Psoas muscle (tissue), 8 donors: ENCODE data around the gene NSD2. TPM values are rescaled to one million over a fixed set of nuclear protein-coding genes. Genes with fewer than 3 reads are reported as not detected.

Experiments
- ATAC-seq, 4 donors: fragments of 200-7000 bp; cut with Tn5 transposase; one replicate each; pipeline ENCODE4 v1.9.1; 2020; ENCODE audit warnings: moderate library complexity in 3 of 4, mild to moderate bottlenecking in 2 of 4
- DNase-seq, 2 donors: peaks; one replicate each; pipeline ENCODE4 v3.0.0-alpha.2; 2020
- H3K27ac ChIP-seq: fragments of 200-600 bp; one replicate; pipeline ENCODE4 v1.8.0; 2022
- H3K27me3 ChIP-seq, 3 donors: fragments of 200-600 bp in 1 of 3; one replicate each; pipeline versions ENCODE4 v1.6.1 to v1.8.0; 2013 to 2022; ENCODE audit warnings: low read length in 2 of 3, mild to moderate bottlenecking in 2 of 3, moderate library complexity in 1 of 3; ENCODE audit not compliant: insufficient read depth in 3 of 3
- H3K36me3 ChIP-seq, 2 donors: fragments of 200-600 bp in 1 of 2; one replicate each; pipeline versions ENCODE4 v1.6.1 to v1.8.0; 2013 to 2022; ENCODE audit warnings: low read depth in 1 of 2, mild to moderate bottlenecking in 1 of 2, moderate library complexity in 1 of 2; ENCODE audit not compliant: insufficient read depth in 1 of 2
- H3K4me1 ChIP-seq: fragments of 200-600 bp; one replicate; pipeline ENCODE4 v1.8.0; 2022
- H3K4me3 ChIP-seq: fragments of 200-600 bp; one replicate; pipeline ENCODE4 v1.8.0; 2022; ENCODE audit warnings: mild to moderate bottlenecking
- H3K9me3 ChIP-seq: fragments of 200-600 bp; one replicate; pipeline ENCODE4 v1.8.0; 2022
- CTCF ChIP-seq: fragments of 200-600 bp; IDR thresholded peaks from one replicate; pipeline ENCODE4 v1.8.0; 2022; ENCODE audit warnings: antibody characterized with exemption
- WGBS, 3 donors: extraction: QIAGEN DNeasy Blood & Tissue Kit; methylation state at CpG; one replicate each; pipeline versions ENCODE4 v1.1.6 to v1.1.7; 2013; 5-methylcytosine and 5-hydroxymethylcytosine counted together
- intact Hi-C, 2 donors: fragments of 100-400 bp; cut with DNase I; formaldehyde crosslinking; loops; one replicate each; pipeline versions ENCODE4 v1.11.0 to v1.14.2; 2022
- polyA plus RNA-seq, 3 donors: library from polyadenylated mRNA; stranded (reverse); fragments of 200-250 nt; gene quantifications; one replicate each; pipeline ENCODE4 v1.2.3, GENCODE V29; 2013
- total RNA-seq, 4 donors: library from RNA; stranded (reverse); fragmentation: NEBNext Ultra II Directional in 2 of 4; extraction: Animal tissue kit (Norgen Biotek cat#: 25700) in 2 of 4; gene quantifications; one replicate each; pipeline versions ENCODE4 v1.2.1 to v1.2.4, GENCODE V29; 2021 to 2023
- donor health status: healthy with polysubstance abuse.
- donor health status: DM: no; HTN: no; CAD: no; lungs with moderate emphysema.
- donor health status: Bipolar disorder and iron deficiency.
- donor health status: healthy.
- donor health status: DM: yes; HTN: yes; CAD: no.
- donor health status: DM: no; HTN: no; CAD: no.
- donor health status: DM: no; HTN: no; CAD: no.
- donor health status: DM: yes; HTN: yes; CAD: no.

NSD2 gene
- total and polyA plus RNA-seq, 7 donors, result 5.6 to 36.0 (median 21.2) TPM

- WGBS, 3 donors, result 27 to 32% (median 30%) methylated on average over 15 of the region's 15 CpGs
- H3K27ac ChIP-seq, result no peak overlapping the region
- H3K9me3 ChIP-seq, result no peaks in the 10 kb centered on the region
- H3K27me3 ChIP-seq, result no peaks in the 10 kb centered on the region
- DNase-seq, result peak; percentile 63 to 72
- peak; percentile 87 to 98 (median 93) for ATAC-seq
- no peaks in the 10 kb centered on the region for H3K4me1 ChIP-seq
- no peak overlapping the region for H3K4me3 ChIP-seq
- H3K36me3 ChIP-seq, result peaks cover 0 to 32% of the 10 kb centered on the region in 2 donors
- intact Hi-C loops, result loop anchor here (2.0 to 5.0 kb wide), 4 partner anchors 42 to 153 kb away; partner anchors contain the start of gene LETM1 (in 1 of the 2)
- TF ChIP-seq CTCF, result peak; percentile 88
Measured at GRCh38 chr4:1899149-1900086, 28.2 kb downstream of the NSD2 start.

GRCh38 chr4:1900087-1900433 lies 28.9 kb downstream of the NSD2 start:
- H3K27ac ChIP-seq, result no peak overlapping the region
- ATAC-seq (no peak), DNase-seq (no peak)
- peaks cover 0 to 39% of the 10 kb centered on the region in 2 donors for H3K36me3 ChIP-seq
- no peak for TF ChIP-seq CTCF
- H3K4me3 ChIP-seq, result no peak overlapping the region
- no peaks in the 10 kb centered on the region for H3K9me3 ChIP-seq
- H3K4me1 ChIP-seq, result no peaks in the 10 kb centered on the region
- intact Hi-C loops, result loop anchor here in 1 of 2 donors (5.0 kb wide), 1 partner anchor 88 kb away; no protein-coding TSS in a partner anchor
- H3K27me3 ChIP-seq, result no peaks in the 10 kb centered on the region

- no peak for TF ChIP-seq CTCF
- intact Hi-C loops, result loop anchor here in 1 of 2 donors (5.0 kb wide), 1 partner anchor 88 kb away; no protein-coding TSS in a partner anchor
- Histone ChIP-seq H3K36me3 (peaks cover 0 to 44% of the 10 kb centered on the region in 2 donors), H3K27me3 (no peaks in the 10 kb centered on the region), H3K9me3 (no peaks in the 10 kb centered on the region), H3K27ac (no peak overlapping the region), H3K4me1 (no peaks in the 10 kb centered on the region), H3K4me3 (no peak overlapping the region)
- 79 to 83% (median 83%) methylated on average over 16 of the region's 16 CpGs for WGBS, 3 donors
- no peak for DNase-seq
- no peak for ATAC-seq
Measured at GRCh38 chr4:1900624-1901023, 29.4 kb downstream of the NSD2 start.

GRCh38 chr4:1901127-1901526 lies 29.9 kb downstream of the NSD2 start:
- H3K9me3 ChIP-seq, result no peaks in the 10 kb centered on the region
- H3K4me3 ChIP-seq, result no peak overlapping the region
- no peak for TF ChIP-seq CTCF
- ATAC-seq, result no peak
- H3K27ac ChIP-seq, result no peak overlapping the region
- WGBS, 3 donors, result 80 to 86% (median 82%) methylated on average over 5 to 6 of the region's 6 CpGs
- H3K4me1 ChIP-seq, result no peaks in the 10 kb centered on the region
- no peak for DNase-seq
- intact Hi-C loops, result loop anchor here in 1 of 2 donors (5.0 kb wide), 1 partner anchor 89 kb away; no protein-coding TSS in a partner anchor
- peaks cover 0 to 49% of the 10 kb centered on the region in 2 donors for H3K36me3 ChIP-seq
- no peaks in the 10 kb centered on the region for H3K27me3 ChIP-seq
